GM10266 (cell line): ENCODE data around the gene SPATA32.
"Not testable (repeated sequence)": the region's sequence is repeated elsewhere in the genome, so short reads cannot be mapped to it uniquely, and the experiment has no call there.

Experiments used
- DNase-seq: peaks from one replicate; pipeline ENCODE4 v3.0.0; 2012; ENCODE audit errors: extremely low spot score
- CTCF ChIP-seq: IDR thresholded peaks from 2 replicates; pipeline ENCODE4 v1.5.1; 2012; ENCODE audit warnings: mild to moderate bottlenecking, low read depth; ENCODE audit not compliant: control insufficient read depth, insufficient read depth; ENCODE audit errors: missing control alignments

SPATA32 gene

DNA sequence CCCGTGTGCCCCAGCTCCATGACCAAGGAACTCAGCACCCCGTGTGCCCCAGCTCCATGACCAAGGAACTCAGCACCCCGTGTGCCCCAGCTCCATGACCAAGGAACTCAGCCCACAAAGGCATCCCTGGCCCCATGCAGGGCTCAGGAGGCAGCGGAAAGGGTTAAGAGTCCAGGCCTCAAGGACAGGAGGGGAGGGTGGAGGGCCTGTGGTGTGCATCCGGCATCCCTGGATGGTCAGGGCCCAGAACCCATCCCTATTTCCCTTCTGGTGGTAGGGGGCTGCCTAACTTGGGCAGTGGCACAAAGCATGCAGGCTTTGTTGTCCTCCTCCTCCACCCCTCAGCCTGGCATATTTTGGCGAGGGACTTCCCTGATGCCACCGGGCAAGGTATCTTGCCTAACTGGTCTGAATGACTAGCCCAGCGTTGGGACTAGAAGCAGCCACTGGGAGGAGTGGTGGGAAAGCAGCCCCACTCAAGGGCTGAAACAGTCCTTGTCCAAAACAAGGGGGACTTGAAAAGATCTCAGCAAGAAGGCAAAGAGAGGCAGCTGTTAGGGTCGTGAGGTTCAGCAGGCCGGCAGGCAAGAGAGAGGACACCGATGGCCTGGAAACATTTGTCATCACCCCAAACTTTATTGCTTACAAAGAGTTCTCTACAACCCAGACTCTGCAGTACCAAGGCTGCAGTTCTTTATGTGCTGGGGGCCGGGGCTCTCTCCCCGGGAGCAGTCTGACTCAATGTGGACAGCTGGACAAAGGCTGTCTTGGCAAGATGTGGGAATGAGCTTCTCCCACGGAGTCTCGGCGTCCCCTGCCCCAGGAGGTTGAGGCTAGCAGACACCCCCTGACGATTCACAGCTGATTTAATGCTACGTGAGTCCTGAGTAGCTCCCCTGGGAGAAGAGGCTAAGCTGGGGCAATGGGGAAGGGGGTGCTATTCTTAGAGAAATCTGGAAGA is 902 bp upstream of the SPATA32 start:
- TF ChIP-seq CTCF = no peak

GRCh38 chr17:45260204-45260783 is 1.6 kb downstream of the SPATA32 start:
- DNase-seq = no peak
- TF ChIP-seq CTCF = no peak

More for the DNA sequence above, 902 bp upstream of the SPATA32 start:
- DNase-seq = no peak

DNA sequence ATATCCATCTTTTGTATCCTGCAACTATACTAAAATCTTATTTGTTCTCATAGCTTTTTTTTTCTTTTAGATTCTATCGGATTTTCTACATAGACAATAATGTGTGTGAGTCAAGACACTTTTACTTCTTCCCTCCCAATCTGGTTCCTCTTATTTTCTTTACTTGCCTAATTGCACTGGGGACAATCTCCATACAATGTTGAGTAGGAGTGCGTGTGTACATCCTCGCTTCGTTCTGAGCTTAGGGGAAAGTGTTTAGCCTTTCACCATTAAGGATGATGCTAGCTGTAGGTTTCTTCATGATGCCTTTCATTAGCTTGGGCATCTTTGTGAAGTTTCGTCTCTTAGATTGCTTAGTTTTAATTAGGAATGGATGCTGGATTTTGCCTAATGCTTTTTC is 2.9 kb downstream of the SPATA32 start:
- TF ChIP-seq CTCF = no peak
- DNase-seq = no peak

- DNase-seq = no peak
- TF ChIP-seq CTCF = no peak
Measured at GRCh38 chr17:45257115-45257514, 4.8 kb downstream of the SPATA32 start.

GRCh38 chr17:45256114-45256966 is 5.6 kb downstream of the SPATA32 start:
- DNase-seq = no peak
- TF ChIP-seq CTCF = no peak

GRCh38 chr17:45255358-45255757 is 6.5 kb downstream of the SPATA32 start:
- DNase-seq = no peak
- no peak for TF ChIP-seq CTCF

DNA sequence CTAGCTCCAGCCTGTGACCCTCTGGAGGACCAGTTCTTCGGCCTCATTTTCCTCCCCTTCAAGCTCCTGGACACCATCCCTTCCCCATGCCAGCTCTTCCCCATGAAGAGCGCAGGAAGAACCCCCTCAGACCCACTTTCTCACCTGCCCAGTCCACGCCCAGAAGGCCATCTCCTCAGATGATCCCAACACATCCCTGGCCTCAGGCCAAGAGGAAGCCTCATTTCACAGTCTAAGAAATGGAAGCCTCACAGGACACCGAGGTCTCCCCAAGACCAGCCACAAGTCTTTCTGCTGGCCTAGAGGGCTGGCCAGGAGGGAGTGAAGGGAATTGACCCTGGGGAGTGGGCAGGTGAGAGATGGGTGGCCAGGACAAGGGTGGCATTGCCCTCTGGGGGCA is 8.0 kb downstream of the SPATA32 start:
- TF ChIP-seq CTCF = no peak
- no peak for DNase-seq

- not testable (repeated sequence) for DNase-seq
Measured at GRCh38 chr17:45253237-45253636, 8.7 kb downstream of the SPATA32 start.
